HG02981 (cell line): ENCODE measurements around the gene PRSS48.
"Not testable (repeated sequence)": the region's sequence is repeated elsewhere in the genome, so short reads cannot be mapped to it uniquely, and the experiment has no call there.

Source experiments
- ATAC-seq: cut with Tn5 transposase; IDR thresholded peaks from one replicate; pipeline ENCODE4 v1.9.1; 2021; ENCODE audit warnings: mild to moderate bottlenecking, moderate library complexity; ENCODE audit not compliant: unreplicated experiment

PRSS48 gene

DNA sequence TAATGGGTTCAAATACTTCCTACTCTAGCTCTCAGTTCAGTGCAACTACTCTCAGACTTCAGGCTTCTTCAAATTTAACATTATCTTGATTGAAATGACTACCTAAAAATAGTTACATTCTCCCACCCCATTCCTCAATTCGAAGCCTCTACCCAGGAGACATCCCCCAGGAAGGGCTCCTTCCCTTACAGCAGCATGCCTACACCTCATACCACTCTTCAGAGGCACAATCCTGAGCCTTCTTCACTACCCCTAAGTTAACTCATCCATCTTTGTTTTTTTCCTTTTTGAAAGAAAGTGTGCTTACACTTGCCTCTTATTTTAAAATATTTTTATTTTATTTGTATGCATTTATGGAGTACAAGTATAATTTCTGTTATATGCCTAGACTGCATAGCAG lies 17.2 kb upstream of the PRSS48 start:
- no peak for ATAC-seq

DNA sequence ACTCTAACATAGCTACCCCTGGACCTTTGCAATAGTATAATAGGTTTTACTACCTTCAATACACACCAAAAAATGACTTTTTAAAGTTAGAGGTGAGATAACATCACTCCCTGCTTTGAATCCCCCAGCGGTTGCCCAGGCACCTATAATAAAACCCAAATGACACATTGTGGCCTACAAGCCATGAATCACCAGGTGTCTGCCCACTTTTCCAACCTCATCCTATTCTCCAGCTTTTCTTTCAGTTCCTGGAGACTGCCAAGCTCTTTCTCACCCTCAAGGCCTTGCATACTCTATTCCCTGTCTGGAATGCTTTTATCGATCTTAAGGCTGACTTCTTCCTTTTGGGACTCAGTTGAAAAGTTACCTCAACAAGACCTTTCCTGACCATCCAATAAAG lies 16.4 kb upstream of the PRSS48 start:
- no peak for ATAC-seq

DNA sequence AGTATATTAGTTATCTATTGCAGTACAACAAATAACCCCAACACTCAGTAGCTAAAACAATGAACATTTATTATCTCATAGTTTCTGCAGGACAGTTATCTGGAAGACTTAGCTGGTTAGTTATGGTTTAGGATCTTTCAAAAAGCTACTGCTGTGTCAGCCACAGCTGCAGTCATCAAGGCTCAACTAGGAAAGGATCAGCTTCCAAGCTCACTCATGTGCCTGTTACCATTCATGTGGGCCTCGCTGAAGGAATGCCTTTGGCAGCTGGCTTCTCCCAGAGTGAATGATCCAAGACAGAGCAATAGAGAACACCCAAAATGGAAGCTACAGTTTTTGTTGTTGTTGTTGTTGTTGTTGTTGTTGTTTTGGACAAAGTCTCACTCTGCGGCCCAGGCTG lies 13.5 kb upstream of the PRSS48 start:
- ATAC-seq = no peak

DNA sequence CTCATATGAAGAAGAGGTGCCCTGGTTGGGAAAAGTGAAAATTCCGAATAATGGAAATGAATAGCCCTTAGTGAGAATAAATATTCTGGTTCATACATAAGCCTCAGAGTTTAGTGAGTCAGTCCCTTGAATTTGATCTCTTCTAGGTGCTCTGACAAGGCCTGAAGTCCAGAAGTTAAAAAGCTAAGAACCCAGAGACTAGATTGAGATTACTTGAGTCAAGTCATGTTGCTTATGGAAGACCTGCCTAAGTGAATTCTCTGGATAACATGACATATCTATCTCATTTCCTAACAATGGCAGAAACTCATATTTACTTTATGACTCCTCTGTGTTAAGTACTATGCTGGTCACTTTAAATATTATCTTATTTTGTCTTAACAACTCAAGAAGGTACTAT lies 10.5 kb upstream of the PRSS48 start:
- no peak for ATAC-seq

DNA sequence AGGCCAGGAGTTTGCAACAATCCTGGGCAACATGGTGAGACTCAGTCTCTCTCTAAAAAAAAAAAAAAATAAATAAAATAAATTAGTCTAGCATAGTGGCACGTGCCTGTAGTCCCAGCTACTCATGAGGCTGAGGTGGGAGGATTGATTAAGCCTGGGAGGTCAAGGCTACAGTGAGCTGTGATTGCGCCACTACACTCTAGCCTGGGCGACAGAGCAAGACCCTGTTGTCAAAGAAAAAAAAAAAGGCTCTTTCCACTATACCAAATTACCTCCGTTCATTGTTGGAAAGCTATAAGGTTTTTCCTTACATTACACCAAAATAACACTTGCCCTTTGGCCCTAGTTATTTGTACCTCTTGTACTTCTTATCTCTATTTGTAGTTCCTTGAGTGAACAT lies 9.9 kb upstream of the PRSS48 start:
- ATAC-seq = no peak

DNA sequence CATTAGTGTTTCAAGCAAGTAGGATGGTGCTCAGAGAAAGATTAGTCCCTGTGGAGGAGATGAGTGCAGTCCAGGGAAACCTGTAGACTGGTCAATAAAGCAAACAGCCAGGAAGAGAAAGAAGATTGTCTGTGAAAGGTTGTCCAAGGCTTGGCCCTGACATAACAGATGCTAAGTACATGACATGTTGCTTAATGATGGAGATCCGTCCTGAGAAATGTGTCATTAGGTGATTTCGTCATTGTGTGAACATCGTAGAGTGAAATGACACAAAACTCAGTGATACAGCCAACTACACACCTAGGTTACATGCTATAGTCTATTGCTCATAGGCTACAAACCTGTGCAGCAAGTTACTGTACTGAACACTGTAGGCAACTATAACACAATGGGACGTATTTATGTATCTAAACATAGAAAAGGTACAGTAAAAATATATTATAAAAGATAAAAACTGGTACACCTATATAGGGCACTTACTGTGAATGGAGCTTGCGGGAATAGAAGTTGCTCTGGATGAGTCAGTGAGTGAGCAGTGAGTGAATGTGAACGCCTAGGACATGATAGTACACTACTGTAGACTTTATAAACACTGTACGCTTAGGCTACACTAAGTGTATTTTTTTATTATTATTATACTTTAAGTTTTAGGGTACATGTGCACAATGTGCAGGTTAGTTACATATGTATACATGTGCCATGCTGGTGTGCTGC lies 9.0 kb upstream of the PRSS48 start:
- ATAC-seq = no peak

DNA sequence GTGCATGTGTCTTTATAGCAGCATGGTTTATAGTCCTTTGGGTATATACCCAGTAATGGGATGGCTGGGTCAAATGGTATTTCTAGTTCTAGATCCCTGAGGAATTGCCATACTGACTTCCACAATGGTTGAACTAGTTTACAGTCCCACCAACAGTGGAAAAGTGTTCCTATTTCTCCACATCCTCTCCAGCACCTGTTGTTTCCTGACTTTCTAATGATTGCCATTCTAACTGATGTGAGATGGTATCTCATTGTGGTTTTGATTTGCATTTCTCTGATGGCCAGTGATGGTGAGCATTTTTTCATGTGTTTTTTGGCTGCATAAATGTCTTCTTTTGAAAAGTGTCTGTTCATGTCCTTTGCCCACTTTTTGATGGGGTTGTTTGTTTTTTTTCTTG lies 8.1 kb upstream of the PRSS48 start:
- ATAC-seq = not testable (repeated sequence)

DNA sequence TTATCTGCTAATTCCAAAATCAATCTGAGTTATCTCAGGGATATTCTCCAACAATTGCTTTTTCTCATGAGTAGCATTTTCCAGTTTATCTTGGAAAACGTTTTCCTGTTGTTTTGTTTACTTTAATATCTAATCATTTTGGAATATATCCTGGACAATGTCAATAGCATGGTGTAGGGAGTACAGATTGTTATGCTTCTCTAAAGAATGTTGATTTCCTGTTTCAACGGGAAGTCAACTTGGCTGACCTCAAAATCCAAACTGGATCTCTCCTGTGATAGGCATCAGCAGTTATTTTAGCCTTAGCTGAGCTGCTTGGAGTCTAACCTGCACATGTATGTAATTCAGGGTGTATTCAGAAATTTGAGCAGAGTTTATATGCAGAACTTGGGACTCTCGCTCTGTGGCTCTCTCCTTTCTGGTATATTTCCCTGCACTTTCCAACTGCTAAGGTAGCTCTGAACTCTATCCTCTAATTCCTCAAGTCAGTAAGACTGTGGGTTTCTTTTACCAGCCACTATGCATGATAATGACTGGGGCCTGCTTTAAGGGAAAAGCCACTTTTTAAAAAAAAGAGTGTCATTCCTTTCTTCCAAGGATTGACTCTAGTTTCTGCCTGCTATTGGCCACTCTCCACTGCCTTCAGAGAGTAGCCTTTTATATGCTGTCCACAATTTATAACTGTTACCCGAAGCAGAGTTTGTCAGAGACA lies 7.7 kb downstream of the PRSS48 start:
- no peak for ATAC-seq

DNA sequence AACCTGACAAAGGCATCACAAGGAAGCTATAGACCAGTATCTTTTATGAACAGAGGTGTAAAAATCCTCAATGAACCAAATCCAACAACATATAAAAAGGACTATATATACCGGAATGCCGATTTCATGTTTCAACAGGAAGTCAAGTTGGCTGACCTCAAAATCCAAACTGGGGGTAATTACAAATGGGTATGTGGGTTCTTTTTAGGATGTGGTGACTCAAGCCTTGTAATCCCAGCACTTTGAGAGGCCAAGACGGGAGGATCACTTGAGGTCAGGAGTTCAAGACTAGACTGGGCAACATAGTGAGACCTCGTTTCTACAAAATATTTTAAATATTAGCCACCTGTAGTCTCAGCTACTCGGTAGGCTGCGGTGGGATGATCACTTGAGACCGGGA lies 10.4 kb downstream of the PRSS48 start:
- no peak for ATAC-seq

DNA sequence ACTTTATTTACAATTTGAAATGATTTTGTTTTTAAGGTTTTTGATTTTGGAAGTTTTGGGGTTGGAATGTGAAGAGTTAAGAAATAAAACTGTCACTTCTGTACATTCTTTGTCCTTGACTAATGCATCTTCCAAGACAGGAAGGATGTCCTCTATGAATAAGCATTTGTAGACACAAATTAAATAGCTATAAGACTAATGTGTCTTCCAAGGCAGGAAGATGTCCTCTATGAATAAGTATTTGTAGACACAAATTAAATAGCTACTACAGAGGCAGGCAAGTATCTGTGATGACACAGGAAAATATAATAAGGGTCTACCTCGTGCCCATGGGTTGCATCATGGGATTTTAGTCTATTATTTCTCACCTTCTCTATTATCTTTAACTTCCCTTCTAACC lies 14.5 kb downstream of the PRSS48 start:
- ATAC-seq = no peak

DNA sequence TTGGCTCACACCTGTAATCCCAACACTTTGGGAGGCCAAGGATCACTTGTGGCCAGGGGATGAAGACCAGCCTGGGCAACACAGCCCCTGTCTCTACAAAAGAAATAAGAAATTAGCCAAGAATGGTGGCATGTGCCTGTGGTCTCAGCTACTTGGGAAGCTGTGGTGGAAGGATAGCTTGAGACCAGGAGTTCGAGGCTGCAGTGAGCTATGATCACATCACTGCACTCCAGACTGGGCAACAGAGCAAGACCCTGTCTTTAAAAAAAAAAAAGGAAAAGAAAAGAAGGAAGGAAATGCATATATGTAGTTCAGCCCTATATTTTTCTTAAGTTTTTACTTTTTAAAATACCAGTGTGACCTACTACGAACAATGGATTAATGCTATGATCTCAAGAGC lies 15.1 kb downstream of the PRSS48 start:
- no peak for ATAC-seq

DNA sequence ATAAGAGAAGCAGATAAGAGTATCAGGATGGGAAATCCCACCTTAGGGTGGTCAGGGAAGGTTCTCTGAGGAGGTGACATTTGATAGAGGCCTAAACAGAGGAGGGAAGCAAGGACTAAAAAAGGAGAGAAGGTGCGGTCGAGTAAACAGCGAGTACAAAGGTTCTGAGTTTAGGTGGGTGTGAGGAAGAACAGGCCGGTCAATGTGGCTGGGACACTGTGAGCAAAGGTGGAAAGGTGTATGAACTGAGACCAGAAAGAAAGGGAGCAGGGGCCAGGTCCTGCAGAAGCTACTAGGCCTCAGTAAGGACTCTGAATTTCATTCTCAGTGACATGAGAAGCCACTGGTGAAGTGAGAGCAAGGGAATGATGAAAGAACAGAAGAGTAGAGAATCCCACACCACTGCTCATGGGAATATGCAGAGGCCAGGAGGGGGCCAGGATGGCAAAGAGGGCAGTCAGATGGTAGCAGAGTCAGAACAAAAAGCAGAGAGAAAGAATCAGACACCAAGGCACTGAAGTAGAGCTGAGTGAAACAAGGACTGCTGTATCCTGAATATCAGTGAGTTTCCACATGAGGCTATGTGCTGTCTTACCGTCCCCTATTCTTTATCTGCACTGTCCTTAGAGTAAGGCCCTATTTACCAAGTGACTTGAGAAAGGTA lies 18.0 kb downstream of the PRSS48 start:
- ATAC-seq = no peak

DNA sequence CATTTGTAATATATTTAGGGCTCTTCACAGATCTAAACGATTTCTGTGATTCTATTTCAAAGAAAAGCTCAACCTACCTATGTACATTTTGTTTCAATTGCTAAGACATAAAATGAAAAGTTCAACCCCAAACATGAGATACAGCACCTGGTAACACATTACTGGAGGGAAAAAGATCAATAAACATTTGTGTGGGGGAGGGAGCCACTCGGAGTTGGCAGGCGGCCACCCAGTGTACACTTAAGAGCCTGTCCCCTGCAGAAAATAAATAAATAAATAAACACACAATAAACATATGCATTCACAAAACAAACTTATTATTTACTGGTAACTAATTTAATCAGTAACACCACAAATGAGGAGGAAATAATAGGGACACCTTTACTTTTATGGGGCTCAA lies 19.3 kb downstream of the PRSS48 start:
- ATAC-seq = no peak

DNA sequence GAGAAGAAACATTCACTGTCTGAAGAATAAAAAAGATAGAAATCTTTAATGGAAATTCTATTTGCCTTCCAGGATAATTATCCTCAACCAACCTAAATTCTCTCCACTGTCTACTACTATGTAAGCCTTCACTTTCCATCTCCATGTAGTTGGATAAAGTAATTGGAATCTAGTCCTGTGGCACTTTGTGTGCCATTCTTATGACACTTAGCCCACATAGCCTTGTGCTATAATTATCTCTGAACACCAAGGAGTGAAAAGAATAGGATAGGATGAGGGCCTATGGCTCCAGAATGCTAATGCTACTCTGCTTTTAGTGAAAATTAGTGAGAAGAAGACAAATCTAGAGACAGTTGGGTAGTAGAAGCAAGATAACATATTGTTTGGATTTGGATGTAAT lies 20.2 kb downstream of the PRSS48 start:
- no peak for ATAC-seq

DNA sequence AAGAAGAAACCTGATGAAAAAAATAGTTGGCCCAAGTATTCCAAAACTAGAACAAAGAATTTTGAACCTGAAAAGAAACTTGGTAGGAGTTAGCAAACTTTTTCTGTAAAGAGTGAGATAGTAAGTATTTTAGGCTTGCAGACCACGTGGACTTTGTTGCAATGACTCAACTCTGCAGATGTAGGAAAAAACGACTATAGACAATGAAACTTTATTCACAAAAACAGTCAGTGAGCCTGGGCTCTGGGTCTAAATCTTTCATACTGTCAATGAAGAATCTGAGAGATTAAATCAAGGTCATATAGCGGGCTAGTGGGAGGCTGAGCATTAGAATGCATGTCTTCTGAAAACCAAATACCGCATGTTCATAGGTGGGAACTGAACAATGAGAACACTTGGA lies 25.5 kb downstream of the PRSS48 start:
- no peak for ATAC-seq

DNA sequence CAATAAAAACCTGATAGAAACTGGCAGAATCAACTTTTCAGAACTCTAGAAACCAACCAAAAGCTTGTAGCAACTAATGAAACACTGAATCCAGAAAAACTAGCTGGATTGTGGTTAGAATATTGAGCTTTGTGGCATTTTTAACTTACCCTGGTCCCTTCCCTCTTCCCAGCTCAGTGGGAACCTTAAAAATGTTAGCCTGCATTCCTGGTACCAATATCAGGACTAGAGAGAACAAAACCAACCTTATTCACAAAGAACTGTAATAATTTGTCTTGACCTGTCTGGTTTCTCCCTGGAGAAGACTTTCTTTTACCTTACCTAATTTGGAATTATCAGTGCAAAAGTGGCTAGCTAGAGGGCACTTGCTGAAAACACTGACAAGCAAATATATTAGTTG lies 27.3 kb downstream of the PRSS48 start:
- ATAC-seq = no peak

DNA sequence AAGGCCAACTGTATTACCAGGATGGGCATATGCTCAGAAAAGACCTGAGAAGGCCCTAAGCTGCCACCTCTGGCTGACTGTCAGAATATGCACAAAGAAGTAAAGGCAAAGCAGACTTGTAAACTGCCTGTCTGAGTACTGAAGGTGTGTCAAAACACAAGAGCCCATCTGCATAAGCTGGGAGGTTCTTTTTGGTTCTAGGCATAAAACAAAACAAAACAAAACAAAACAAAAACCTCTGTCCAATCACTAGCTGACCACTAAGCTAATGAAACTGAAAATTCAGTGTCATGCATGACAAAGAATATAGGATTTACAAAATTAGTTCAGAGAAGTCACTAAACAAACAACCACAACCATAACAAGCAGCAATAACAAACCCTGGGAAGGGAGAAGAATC lies 27.8 kb downstream of the PRSS48 start:
- ATAC-seq = peak; percentile 89

DNA sequence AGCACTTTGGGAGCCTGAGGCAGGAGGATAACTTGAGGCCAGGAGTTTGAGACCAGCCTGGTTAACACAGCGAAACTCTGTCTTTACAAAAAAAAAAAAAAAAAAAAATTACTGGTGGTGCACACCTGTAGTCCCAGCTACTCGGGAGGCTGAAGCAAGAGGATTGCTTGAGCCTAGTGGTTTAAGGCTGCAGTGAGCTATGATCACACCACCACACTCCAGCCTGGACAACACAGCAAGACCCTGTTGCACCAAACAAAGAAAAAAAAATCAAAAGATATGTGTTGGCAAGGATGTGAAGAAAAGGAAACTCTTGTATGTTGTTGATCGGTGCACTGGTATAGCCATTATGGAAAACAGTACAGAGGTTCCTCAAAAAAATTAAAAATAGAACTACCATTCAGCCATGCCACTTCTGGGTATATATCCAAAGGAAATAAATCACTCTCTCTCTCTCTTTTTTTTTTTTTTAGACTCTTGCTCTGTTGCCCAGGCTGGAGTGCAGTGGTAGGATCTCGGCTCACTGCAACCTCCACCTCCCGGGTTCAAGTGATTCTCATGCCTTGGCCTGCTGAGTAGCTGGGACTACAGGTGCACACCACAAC lies 33.3 kb downstream of the PRSS48 start:
- ATAC-seq = no peak

DNA sequence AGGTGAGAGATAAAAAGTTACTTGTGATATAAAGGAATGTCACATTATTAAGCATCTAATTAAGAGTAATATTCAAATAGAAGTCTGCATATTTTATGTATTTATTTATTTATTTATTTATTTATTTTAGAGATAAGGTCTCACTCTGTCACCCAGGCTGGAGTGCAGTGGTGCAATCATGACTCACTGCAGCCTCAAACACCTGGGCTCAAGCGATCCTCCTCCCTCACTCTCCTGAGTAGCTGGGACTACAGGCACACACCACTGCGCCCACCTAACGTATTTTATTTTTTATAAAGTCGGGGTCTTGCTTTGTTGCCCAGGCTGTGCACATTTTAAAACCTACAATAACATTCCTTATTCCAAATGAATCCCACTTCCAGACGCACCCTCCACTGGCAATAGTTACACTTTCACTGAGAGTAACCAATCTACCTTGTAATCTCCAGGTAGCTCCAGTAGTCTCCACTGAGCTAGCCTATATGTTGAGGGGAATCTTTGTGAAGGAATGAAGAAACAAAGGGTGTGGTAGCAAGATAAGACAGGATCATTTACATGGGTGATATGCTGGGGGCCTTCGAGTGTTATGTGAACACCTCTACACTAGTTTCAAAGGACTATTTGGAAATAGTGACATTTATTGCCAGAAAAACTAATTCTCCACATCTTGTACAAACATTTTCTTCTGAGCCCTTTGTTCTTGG lies 36.5 kb downstream of the PRSS48 start:
- no peak for ATAC-seq

DNA sequence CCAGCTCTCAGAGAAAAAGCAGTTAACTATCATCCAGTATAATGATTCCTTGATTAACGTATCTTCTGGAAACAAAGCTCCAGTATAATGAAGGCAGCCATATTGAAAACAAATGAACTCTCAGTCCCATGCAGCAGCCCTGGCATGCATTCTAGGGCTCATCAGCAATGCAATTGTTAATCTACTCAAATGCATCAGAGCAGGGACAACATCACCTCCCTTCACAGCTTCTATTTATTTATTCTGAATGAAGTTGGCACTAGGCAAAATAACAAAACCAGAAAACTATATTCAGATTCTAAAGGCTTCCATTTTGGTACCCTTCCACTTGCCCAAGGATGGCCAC lies 37.0 kb downstream of the PRSS48 start:
- no peak for ATAC-seq

DNA sequence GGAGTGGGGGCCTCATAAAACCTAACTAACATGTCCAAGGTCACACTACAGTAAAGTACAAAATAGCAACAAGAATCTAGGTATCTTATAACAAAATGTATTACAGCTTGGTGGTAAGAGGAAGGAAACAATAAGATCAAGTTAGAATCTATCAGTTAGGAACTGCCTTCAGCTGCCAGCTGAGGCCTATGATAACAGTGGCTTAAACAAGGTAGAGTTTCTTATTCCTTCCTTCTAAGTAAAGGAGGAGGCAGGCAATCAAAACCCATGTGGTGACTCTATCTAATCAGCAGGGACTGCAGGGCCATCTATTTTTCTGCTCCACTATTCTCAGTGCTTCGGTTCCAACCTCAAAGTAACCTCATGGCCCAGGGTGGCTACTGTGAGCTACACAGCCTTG lies 37.5 kb downstream of the PRSS48 start:
- ATAC-seq = no peak
